SU-DHL-6 (cell line): ENCODE results near the gene GPATCH4.

Source experiments
- EZH2phosphoT487 ChIP-seq: fragments of 200-600 bp; sonication (generic), shearing (Covaris generic); conservative IDR thresholded peaks from 2 replicates; pipeline ENCODE4 v1.6.1; 2018; ENCODE audit warnings: mild to moderate bottlenecking, antibody characterized with exemption, low read length, moderate library complexity, mixed read lengths
- TF ChIP-seq, protein P1 (sequence below): fragments of 200-600 bp; sonication (generic); IDR thresholded peaks from one replicate; pipeline ENCODE4 v1.5.1; 2017; ENCODE audit warnings: antibody characterized with exemption, mild to moderate bottlenecking, low read length, moderate library complexity; ENCODE audit not compliant: insufficient read depth, poor library complexity, severe bottlenecking

GRCh38 chr1:156559797-156560385 lies 41.4 kb downstream of the GPATCH4 start:
- TF ChIP-seq, protein P1, sequence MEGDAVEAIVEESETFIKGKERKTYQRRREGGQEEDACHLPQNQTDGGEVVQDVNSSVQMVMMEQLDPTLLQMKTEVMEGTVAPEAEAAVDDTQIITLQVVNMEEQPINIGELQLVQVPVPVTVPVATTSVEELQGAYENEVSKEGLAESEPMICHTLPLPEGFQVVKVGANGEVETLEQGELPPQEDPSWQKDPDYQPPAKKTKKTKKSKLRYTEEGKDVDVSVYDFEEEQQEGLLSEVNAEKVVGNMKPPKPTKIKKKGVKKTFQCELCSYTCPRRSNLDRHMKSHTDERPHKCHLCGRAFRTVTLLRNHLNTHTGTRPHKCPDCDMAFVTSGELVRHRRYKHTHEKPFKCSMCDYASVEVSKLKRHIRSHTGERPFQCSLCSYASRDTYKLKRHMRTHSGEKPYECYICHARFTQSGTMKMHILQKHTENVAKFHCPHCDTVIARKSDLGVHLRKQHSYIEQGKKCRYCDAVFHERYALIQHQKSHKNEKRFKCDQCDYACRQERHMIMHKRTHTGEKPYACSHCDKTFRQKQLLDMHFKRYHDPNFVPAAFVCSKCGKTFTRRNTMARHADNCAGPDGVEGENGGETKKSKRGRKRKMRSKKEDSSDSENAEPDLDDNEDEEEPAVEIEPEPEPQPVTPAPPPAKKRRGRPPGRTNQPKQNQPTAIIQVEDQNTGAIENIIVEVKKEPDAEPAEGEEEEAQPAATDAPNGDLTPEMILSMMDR = no peak
- no peak for TF ChIP-seq EZH2phosphoT487
